HFFc6 (cell line): ENCODE data around the gene RND2. TPM values are rescaled to one million over a fixed set of nuclear protein-coding genes. Genes with fewer than 3 reads are reported as not detected.

Source experiments
- DNase-seq: peaks from one replicate; pipeline ENCODE4 v3.0.0-alpha.2; 2018
- H3K27ac Mint-ChIP-seq: 2 replicates; pipeline ENCODE4 v1.8.0; 2020; ENCODE audit warnings: mild to moderate bottlenecking, mixed read lengths
- H3K27me3 Mint-ChIP-seq: 2 replicates; pipeline ENCODE4 v1.8.0; 2021; ENCODE audit warnings: mild to moderate bottlenecking, moderate library complexity, mixed read lengths; ENCODE audit not compliant: insufficient read depth
- H3K36me3 Mint-ChIP-seq: 2 replicates; pipeline ENCODE4 v1.8.0; 2021; ENCODE audit warnings: low read depth, mixed read lengths
- H3K4me1 Mint-ChIP-seq: 2 replicates; pipeline ENCODE4 v1.8.0; 2020; ENCODE audit warnings: low read depth, mixed read lengths
- H3K4me3 Mint-ChIP-seq: 2 replicates; pipeline ENCODE4 v1.8.0; 2020; ENCODE audit warnings: mild to moderate bottlenecking, moderate library complexity, mixed read lengths
- H3K9me3 Mint-ChIP-seq: 2 replicates; pipeline ENCODE4 v1.8.0; 2020; ENCODE audit warnings: mild to moderate bottlenecking, mixed read lengths
- CTCF ChIP-seq: fragments of 200-600 bp; sonication (generic); IDR thresholded peaks from 2 replicates; pipeline ENCODE4 v1.5.0; 2021; ENCODE audit warnings: antibody characterized with exemption, mild to moderate bottlenecking
- total RNA-seq, 6 experiments: library from RNA; stranded (reverse); fragmentation: NEBNext Ultra II Directional; extraction: Animal tissue kit (Norgen Biotek cat#: 25700); gene quantifications; 2 replicates in 1 of 6; 3 replicates in 5 of 6; pipeline ENCODE4 v1.2.3, GENCODE V29; 2021

RND2 gene
- total RNA-seq, 6 experiments from 2014 or later, result 0.14 to 0.43 (median 0.37) TPM

DNA sequence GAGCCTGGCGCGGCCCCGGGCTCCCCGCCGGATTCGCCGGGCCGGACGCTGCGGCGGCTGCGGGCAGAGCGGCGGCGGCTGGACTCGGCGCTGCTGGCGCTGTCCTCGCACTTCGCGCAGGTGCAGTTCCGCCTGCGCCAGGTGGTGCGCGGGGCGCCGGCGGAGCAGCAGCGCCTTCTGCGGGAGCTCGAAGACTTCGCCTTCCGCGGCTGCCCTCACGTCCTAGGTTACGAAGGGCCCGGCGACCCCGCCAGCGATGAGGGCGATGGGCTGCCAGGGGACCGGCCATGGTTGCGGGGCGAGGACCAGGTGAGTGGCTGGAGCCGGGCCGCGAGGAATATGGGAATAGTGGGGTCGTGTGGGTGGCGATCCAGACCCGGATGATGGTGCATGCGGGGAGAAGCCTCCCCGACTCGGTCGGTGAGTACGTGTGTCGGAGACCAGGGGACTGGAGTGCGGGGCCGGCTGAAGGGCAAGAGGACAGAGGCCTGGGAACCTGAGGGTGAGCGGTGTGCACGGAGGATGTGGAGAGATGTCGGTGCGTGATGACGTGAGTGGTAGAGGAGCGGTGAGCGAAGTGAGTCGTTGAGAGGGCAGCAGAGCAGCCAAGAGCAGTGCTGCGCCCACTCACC lies 44.1 kb upstream of the RND2 start:
- Mint-ChIP-seq H3K4me1 (peaks cover 31% of the 10 kb centered on the region), H3K36me3 (peaks cover 20% of the 10 kb centered on the region), H3K27me3 (peaks cover 3% of the 10 kb centered on the region), H3K9me3 (no peaks in the 10 kb centered on the region), H3K4me3 (peak overlapping the region; percentile 93), H3K27ac (peak overlapping the region; percentile 82)
- peak; percentile 43 for DNase-seq
- peak; percentile 31; the same call in 1 of the 2 replicates for TF ChIP-seq CTCF

- peaks cover 3% of the 10 kb centered on the region for H3K27me3 Mint-ChIP-seq
- H3K4me1 Mint-ChIP-seq, result peaks cover 31% of the 10 kb centered on the region
- peak overlapping the region; percentile 63 for H3K27ac Mint-ChIP-seq
Observed at GRCh38 chr17:42982266-42982665, 42.8 kb upstream of the RND2 start.

DNA sequence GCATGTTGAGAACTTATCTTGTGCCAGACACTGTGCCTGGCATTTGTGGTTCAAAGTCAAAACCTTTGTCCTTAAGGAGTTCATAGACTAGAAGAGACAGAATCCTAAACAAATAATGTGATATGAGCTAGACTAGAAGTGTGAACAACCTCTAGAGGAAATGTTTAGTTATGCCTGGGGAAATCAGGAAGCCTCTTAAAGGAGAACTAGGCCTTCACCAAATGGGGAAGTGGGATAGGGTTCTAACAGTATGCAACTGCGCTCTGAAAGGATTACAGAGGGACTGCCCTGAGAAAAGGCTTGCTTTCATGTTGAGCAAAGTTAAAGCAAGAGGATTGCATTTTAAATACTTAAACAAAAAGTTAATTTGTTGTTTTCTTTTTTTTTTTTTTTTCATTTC lies 39.8 kb upstream of the RND2 start:
- Mint-ChIP-seq H3K27me3 (peaks cover 3% of the 10 kb centered on the region; the same call in 1 of the 2 replicates), H3K27ac (no peak overlapping the region; the same call in 1 of the 2 replicates), H3K36me3 (peaks cover 41% of the 10 kb centered on the region), H3K4me1 (peaks cover 41% of the 10 kb centered on the region), H3K9me3 (no peaks in the 10 kb centered on the region), H3K4me3 (no peak overlapping the region)
- no peak for TF ChIP-seq CTCF
- no peak for DNase-seq

More at GRCh38 chr17:42982266-42982665, 42.8 kb upstream of the RND2 start:
- Mint-ChIP-seq H3K36me3 (peaks cover 22% of the 10 kb centered on the region), H3K9me3 (no peaks in the 10 kb centered on the region), H3K4me3 (peak overlapping the region; percentile 93)
- no peak for TF ChIP-seq CTCF
- DNase-seq, result no peak

- no peak for DNase-seq
- no peaks in the 10 kb centered on the region for H3K27me3 Mint-ChIP-seq
- TF ChIP-seq CTCF, result no peak
- H3K4me3 Mint-ChIP-seq, result peak overlapping the region; percentile 68
- peak overlapping the region; percentile 89 for H3K27ac Mint-ChIP-seq
- no peaks in the 10 kb centered on the region for H3K9me3 Mint-ChIP-seq
- peaks cover 52% of the 10 kb centered on the region for H3K36me3 Mint-ChIP-seq
- peaks cover 36% of the 10 kb centered on the region for H3K4me1 Mint-ChIP-seq
Observed at GRCh38 chr17:42989141-42989540, 35.9 kb upstream of the RND2 start.

GRCh38 chr17:42989726-42990652 lies 35.0 kb upstream of the RND2 start:
- H3K4me3 Mint-ChIP-seq, result peak overlapping the region; percentile 68
- peak overlapping the region; percentile 89 for H3K27ac Mint-ChIP-seq
- peaks cover 36% of the 10 kb centered on the region for H3K4me1 Mint-ChIP-seq
- H3K36me3 Mint-ChIP-seq, result peaks cover 57% of the 10 kb centered on the region
- no peaks in the 10 kb centered on the region for H3K27me3 Mint-ChIP-seq
- no peaks in the 10 kb centered on the region for H3K9me3 Mint-ChIP-seq
- peak; percentile 86 for DNase-seq
- no peak for TF ChIP-seq CTCF
